Stimulated activated CD4-positive, alpha-beta T cell treated with anti-CD3 and anti-CD28 coated beads, Interleukin-12 subunit alpha, Interleukin-12 subunit beta, amount 100 ng/mL, for 24 hours (primary cell): ENCODE data around the gene DGUOK.
"Not testable (repeated sequence)": the region's sequence is repeated elsewhere in the genome, so short reads cannot be mapped to it uniquely, and the experiment has no call there.

Experiments used
- DNase-seq, 2 experiments: peaks; one replicate each; pipeline ENCODE4 v3.0.0-alpha.2; 2020; ENCODE audit warnings: low read depth in 2 of 2

DGUOK gene

GRCh38 chr2:73926493-73927327 is at the start of gene DGUOK:
Gene DGUOK (plus strand): TSS chr2:73926880. CDS start chr2:73926911, 31 bp downstream.
- DNase-seq: peak; percentile 93 to 95

DNA sequence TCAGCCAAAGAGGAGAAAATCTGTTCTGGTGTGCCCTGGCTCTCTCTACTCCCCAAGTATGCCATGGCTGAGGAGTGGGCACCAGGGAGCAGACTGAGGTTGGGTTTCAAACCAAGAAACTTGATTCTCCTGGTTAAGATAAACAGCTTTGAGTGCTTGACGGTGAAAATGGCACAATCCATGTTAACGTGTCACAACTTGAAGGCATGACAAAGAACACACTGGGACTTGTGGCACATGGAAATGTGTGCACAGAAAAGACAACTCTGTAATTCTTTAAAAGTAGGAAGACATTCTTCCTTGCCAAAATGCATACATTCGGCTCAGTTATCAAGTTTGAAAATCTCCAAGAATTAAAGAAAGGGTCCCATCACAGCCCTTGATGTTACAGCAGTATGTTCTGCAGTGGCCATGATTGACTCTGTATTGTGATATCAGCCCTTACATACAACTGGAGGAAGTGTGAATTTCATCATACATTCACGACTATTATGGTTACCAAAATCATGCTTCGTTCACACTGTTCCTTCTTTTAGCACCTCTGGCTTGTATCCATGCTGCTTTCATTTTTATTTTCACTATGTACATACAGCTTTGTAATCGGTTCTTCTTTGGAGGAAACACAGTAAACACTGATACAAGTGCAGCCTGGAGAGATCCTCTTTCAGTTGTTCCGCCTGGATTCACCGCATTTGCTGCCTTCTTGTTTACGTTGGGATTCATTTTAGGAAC is 49.4 kb upstream of the DGUOK start:
- DNase-seq: no peak

- DNase-seq: not testable (repeated sequence)
Observed at GRCh38 chr2:73877984-73878383, 48.7 kb upstream of the DGUOK start.

- DNase-seq: no peak
Observed at GRCh38 chr2:73885406-73885805, 41.3 kb upstream of the DGUOK start.

DNA sequence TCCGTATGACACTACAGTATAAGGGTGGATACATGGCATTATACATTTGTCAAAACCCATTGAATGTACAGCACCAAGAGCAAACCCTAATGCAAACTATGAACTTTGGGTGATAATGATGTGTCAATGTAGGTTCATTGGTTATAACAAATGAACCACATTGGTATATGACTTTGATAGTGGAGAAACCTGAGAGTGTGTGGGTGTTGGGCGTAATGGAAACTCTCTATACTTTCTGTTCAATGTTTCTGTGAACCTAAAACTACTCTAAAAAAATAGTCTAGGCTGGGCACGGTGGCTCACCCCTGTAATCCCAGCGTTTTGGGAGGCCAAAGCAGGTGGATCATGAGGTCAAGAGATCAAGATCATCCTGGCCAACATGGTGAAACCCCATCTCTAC is 40.3 kb upstream of the DGUOK start:
- DNase-seq: peak in 1 of 2 experiments; percentile 61

DNA sequence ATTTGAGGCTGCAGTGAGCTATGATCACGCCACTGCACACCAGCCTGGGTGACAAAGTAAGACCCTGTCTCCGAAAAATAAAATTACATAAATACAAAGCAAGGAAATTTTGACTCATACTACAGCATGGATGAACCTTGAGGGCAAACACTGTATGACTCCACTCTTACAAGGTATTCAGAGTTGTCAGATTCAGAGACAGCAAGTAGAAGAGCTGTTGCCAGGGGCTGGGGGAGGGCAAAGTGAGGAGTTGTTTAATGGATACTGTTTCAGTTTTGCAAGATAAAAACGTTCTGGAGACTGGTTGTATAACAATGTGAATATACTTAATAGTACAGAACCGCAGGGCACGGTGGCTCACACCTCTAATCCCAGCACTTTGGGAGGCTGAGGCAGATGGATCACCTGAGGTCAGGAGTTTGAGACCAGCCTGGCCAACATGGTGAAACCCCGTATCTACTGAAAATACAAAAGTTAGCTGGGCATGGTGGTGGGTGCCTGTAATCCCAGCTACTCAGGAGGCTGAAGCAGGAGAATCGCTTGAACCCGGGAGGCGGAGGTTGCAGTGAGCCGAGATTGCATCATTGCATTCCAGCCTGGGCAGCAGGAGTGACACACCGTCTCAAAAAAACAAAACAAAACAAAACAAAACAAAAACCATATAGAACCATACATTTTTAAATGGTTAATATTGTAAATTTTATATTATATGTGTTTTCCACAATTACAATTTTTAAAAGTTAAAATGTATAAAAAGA is 38.9 kb upstream of the DGUOK start:
- DNase-seq: not testable (repeated sequence)

- no peak for DNase-seq
Observed at GRCh38 chr2:73888388-73888787, 38.3 kb upstream of the DGUOK start.

DNA sequence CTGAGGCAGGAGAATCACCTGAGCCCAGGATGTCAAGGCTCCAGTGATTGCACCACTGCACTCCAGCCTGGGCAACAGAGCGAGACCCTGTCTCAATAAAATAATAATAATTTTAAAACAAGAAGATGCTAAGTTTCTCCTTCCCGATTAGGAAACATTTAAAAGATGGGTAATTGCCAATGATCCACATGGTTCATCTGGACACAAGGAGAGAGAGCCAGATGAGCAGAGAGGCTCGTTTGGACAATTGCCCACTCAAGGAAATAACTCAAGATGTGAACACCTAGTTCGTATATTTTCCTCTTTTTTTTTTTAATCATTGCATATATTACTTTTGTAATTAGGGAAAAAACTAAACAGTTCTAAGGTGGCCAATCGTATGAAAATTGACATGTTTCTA is 37.5 kb upstream of the DGUOK start:
- no peak for DNase-seq

- DNase-seq: no peak
Observed at GRCh38 chr2:73890301-73891092, 36.2 kb upstream of the DGUOK start.

DNA sequence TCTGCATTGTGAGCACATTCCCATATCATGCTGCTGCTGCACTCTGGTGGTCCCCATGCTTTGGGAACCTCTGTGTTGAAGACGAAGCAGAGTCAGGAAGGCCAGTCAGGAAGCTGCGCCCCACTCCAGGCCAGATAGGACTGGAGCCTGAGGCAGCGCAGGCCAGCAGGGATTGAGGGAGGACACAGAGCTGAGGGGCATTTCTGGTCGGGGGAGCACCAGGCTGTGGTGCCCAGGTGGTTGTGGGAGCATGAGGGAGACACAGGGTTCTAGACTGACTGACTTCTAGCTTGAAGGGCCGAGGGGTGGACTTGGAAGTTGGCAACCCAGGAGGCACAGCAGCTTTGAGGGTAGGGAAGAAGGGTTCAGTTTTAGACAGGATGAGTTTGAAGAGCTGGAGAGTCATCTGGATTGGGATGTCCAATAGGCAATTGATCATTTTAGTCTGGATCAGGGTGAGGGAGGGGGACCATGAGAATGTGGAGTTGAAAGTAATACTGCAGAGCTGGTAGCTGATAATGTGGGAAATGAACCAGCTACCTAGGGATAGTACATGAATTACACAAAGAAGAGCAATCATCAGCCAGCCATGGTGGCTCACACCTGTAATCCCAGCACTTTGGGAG is 35.3 kb upstream of the DGUOK start:
- DNase-seq: no peak

GRCh38 chr2:73892631-73893329 is 33.9 kb upstream of the DGUOK start, which contains the start of gene ACTG2:
Gene ACTG2 (plus strand): TSS chr2:73893008. CDS start chr2:73901312, 8,304 bp downstream.
- DNase-seq: no peak

DNA sequence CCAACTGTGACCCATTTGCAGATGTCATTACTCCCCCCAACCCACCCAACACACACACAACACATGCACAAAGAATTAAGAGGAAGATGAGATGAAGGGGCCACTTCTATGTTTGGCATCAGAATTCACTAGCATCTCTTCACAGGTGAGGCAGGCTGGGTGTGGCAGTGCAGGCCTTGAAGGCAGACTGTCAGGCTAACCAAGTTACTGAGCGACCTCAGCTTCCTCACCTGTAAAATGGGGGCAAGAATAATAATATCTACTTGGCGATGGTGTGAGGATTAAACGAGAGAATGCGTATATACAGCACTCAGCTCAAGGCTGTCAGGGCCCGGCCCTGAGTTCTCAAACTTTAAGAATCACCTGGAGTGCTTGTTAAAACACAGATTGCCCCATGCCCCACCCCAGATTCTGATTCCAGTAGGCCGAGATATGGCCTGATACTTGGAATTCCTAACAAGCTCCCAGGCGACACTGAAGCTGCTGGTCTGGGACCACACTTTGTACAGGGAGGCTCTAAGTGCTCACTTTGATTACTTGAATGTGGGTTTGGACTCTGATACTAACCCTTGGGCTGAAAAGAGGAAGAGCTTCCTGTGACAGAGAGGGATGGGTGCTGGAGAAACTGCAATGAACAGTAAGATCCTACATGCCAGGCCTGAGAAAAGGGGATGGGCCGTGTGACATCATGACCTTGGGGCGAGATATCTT is 32.8 kb upstream of the DGUOK start:
- no peak for DNase-seq

DNA sequence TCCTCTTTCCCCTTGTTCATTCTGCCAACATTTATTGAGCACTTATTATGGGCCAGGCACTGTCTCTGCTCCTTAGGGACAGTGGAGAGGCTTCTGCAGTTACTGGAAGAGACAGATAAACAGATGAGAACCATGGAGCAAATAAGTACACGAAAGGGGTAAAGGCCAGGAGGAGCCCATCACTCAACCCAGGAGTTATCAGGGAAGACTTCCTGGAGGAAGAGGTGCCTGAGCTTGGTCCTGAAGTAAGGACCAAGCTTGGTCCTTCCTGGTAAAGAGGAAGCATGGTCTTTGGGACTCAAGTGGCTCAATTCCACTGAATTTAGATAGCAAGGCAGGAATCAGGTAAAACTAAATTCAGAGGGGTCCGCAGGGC is 32.2 kb upstream of the DGUOK start:
- no peak for DNase-seq

DNA sequence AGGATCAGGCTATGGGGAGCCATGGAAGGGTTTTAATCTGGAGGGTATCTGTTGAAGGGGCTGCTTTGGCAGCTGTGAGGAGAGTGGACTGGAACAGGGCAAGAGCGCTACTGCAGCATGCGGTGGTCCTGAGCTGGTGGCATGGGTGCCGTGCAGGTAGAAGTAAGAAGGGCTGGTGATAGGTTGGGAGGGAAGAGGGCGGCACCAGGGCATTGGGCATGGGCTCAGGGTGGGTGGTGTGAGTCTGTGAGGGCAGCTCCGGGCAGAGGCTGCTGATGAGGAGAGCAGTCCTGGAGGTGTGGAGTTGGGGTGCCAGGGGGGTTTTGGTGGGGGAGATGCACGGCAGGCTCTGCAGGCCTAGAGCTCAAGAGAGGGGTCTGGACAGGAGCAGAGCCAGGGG is 31.8 kb upstream of the DGUOK start:
- DNase-seq: no peak

DNA sequence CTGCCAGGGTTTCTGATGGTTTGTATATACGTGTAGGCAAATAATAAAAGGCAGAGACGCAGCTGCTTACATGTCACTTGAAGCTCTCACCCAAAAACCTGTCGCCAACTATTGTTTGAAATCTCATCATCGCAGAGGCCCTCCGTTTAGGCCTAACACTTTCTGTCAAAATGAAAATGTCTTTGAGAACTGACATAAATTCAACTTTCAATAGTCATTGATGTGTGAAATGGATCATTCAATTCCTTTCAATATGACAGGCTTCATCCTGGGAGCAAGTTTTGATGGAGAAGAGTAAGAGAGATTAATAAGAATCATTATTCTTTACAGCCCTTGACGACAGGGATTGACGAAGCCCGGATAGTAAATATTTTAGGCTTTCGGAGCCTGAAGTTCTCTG is 31.2 kb upstream of the DGUOK start:
- no peak for DNase-seq

DNA sequence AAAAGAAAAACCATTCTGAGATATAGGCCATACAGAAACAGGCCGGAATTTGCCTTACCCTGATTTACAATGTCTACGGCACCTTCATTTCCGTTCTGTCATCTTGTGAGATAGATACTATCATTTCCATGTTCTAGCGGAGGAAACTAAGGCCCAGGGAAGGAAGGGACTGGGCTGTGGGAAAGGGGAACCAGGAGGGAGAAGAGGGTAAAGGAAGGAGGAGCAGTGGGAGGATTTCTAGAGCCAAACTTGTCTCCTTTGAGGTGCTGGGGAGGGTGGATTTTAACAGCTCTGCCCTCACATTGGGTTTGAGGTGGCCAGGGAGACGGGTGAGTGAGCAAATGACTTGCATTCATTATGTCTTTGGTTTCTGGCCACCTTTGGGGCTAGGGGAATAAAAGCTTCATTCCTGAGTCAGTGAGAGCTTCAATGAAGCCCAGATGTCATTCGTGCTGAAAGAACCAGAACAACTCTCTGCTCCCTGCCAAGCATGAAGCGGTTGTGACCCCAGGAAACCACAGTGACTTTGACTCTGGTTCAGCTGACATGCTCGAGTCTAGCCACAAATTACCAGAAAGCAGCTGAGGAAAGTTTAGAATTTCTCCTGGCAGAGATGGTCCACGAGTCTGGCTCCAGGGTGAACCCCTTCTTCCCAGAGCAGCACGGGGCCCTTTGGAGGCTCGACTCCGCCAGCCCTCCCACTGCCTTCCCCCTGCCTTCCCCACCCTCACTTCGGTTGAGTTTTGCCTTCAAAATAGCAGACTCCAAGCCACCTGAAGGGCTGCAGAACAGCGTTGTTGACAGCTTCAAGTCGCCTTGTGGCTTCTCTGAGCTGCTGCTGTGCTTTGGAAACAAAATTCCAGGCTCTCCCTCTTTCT is 30.1 kb upstream of the DGUOK start:
- no peak for DNase-seq

GRCh38 chr2:73897240-73897583 is 29.5 kb upstream of the DGUOK start:
- no peak for DNase-seq

DNA sequence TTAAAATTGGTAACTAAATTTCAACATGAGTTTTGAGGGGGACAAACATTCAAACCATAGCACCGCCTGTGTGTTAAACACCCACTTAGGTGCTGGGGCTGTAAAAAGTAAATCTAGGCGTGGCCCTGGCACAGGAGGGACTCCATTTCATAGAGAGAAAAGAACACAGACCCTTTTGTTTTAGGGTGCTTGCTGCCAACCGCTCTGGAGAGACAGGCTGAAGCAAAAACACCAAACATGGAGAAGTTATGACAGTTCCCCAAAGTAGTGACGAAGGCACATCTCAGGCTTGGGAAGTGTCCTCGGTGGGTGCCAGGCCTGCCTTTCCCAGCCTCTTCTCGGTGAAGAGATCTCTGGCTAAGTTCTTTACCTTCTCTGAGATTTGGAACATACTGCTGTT is 28.7 kb upstream of the DGUOK start:
- no peak for DNase-seq

DNA sequence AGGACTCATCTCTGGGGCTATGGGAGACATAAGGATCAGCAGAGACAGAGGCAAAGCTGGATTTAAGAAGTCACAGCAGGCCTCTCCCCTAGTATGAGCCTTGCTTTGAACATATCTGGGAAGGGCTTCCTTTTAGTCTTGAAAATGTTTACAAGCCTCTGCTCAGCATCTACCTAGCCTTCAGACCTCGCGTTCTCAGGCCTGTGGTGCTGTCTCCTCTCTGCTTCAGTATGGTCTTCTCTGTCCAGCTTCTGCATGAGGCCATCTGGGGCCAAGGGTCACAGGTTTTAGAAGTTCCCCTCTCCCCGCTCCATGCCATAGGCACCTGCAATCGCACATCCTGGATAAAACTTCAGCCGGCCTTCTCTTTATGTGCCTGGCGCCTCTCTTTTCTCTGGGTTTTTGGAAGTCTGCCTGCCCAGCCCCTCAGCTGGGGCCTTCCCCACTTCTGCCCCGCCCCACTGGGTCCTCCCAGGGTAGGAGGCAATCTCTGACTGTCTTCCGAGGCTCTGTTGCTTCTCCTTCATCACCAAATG is 26.8 kb upstream of the DGUOK start:
- no peak for DNase-seq
